Mammary epithelial cell (primary cell): Measurements from ENCODE around the gene RNF223.

Experiments
- CTCF ChIP-seq, 2 donors: IDR thresholded peaks in 1 of 2; conservative IDR thresholded peaks in 1 of 2; 2 replicates each; pipeline ENCODE4 v1.5.1; 2011 to 2012; ENCODE audit warnings: inconsistent platforms in 2 of 2, low read length in 2 of 2, mild to moderate bottlenecking in 2 of 2, control low read depth in 1 of 2, low read depth in 1 of 2; ENCODE audit not compliant: insufficient read depth in 1 of 2; ENCODE audit errors: extremely low read depth in 1 of 2
- EZH2 ChIP-seq: IDR thresholded peaks from 2 replicates; pipeline ENCODE4 v1.6.1; 2012; ENCODE audit warnings: low read length, inconsistent platforms, borderline replicate concordance

GRCh38 chr1:1061682-1062345 is 12.3 kb downstream of the RNF223 start:
- TF ChIP-seq CTCF (conservative IDR thresholded peaks at IDR 0.05 in 1 of 2, IDR thresholded peaks at IDR 0.05 in 1 of 2; ENCODE audit: extremely low read depth in 1 of 2, insufficient read depth in 1 of 2, low read depth in 1 of 2, low read length in 2 of 2) (no peak), EZH2 (no peak)
